HG02571 (cell line): ENCODE data around the gene COPS9.

Source experiments
- ATAC-seq: cut with Tn5 transposase; IDR thresholded peaks from one replicate; pipeline ENCODE4 v1.9.1; 2021; ENCODE audit warnings: mild to moderate bottlenecking, moderate library complexity; ENCODE audit not compliant: unreplicated experiment

Gene COPS9

GRCh38 chr2:240137596-240138253 lies 1.6 kb upstream of the COPS9 start:
- ATAC-seq, result no peak

GRCh38 chr2:240136671-240137292 lies 677 bp upstream of the COPS9 start:
- ATAC-seq, result peak; percentile 6

- no peak for ATAC-seq
Observed at GRCh38 chr2:240135706-240136012, 446 bp downstream of the COPS9 start.

GRCh38 chr2:240134956-240135520 lies 1.1 kb downstream of the COPS9 start:
- no peak for ATAC-seq

GRCh38 chr2:240134466-240134865 lies 1.6 kb downstream of the COPS9 start:
- ATAC-seq, result no peak

GRCh38 chr2:240133401-240133800 lies 2.7 kb downstream of the COPS9 start:
- ATAC-seq, result no peak

- no peak for ATAC-seq
Observed at GRCh38 chr2:240132651-240132980, 3.5 kb downstream of the COPS9 start.

GRCh38 chr2:240131941-240132650 lies 4.0 kb downstream of the COPS9 start:
- ATAC-seq, result no peak

GRCh38 chr2:240131296-240131695 lies 4.8 kb downstream of the COPS9 start:
- no peak for ATAC-seq

GRCh38 chr2:240130393-240131195 lies 5.5 kb downstream of the COPS9 start:
- no peak for ATAC-seq

- ATAC-seq, result no peak
Observed at GRCh38 chr2:240129731-240130392, 6.2 kb downstream of the COPS9 start.

GRCh38 chr2:240129311-240129710 lies 6.8 kb downstream of the COPS9 start:
- ATAC-seq, result no peak

- ATAC-seq, result no peak
Observed at GRCh38 chr2:240128608-240129145, 7.4 kb downstream of the COPS9 start.

- no peak for ATAC-seq
Observed at GRCh38 chr2:240127911-240128607, 8.0 kb downstream of the COPS9 start.

GRCh38 chr2:240127191-240127750 lies 8.8 kb downstream of the COPS9 start:
- no peak for ATAC-seq

GRCh38 chr2:240126731-240127130 lies 9.4 kb downstream of the COPS9 start:
- ATAC-seq, result no peak

- no peak for ATAC-seq
Observed at GRCh38 chr2:240125742-240126141, 10.4 kb downstream of the COPS9 start.

GRCh38 chr2:240124651-240125030 lies 11.5 kb downstream of the COPS9 start:
- ATAC-seq, result no peak

- no peak for ATAC-seq
Observed at GRCh38 chr2:240123821-240124650, 12.1 kb downstream of the COPS9 start.
